GM13977 (cell line): ENCODE data around the gene ALDH1L2.

Experiments used
- DNase-seq: peaks from one replicate; pipeline ENCODE4 v3.0.0; 2012; ENCODE audit warnings: low spot score
- CTCF ChIP-seq: IDR thresholded peaks from 2 replicates; pipeline ENCODE4 v1.5.1; 2012; ENCODE audit warnings: mild to moderate bottlenecking, control low read depth; ENCODE audit not compliant: insufficient read depth; ENCODE audit errors: extremely low read depth, missing control alignments
- in situ Hi-C: fragments of 300-500 bp; cut with MboI; formaldehyde crosslinking; loops from one replicate; pipeline ENCODE4 v1.12.0; 2022; ENCODE audit warnings: low sequenced_read_pairs, low pct_unique_long_range_greater_than_20kb, mixed read lengths, inconsistent platforms; ENCODE audit not compliant: unreplicated experiment

ALDH1L2 gene

GRCh38 chr12:104998423-104999346, 85.6 kb downstream of the ALDH1L2 start:
- no peak for TF ChIP-seq CTCF
- in situ Hi-C loops: no loop called here
- DNase-seq: no peak

GRCh38 chr12:104997541-104997940, 86.7 kb downstream of the ALDH1L2 start:
- TF ChIP-seq CTCF: no peak
- in situ Hi-C loops: no loop called here
- DNase-seq: no peak

- in situ Hi-C loops: no loop called here
- DNase-seq: no peak
- no peak for TF ChIP-seq CTCF
Measured at GRCh38 chr12:104994336-104994735, 89.9 kb downstream of the ALDH1L2 start.

- in situ Hi-C loops: no loop called here
- TF ChIP-seq CTCF: no peak
- no peak for DNase-seq
Measured at GRCh38 chr12:104991565-104992128, 92.6 kb downstream of the ALDH1L2 start.

GRCh38 chr12:104990950-104991349, 93.3 kb downstream of the ALDH1L2 start:
- in situ Hi-C loops: no loop called here
- no peak for TF ChIP-seq CTCF
- DNase-seq: no peak

DNA sequence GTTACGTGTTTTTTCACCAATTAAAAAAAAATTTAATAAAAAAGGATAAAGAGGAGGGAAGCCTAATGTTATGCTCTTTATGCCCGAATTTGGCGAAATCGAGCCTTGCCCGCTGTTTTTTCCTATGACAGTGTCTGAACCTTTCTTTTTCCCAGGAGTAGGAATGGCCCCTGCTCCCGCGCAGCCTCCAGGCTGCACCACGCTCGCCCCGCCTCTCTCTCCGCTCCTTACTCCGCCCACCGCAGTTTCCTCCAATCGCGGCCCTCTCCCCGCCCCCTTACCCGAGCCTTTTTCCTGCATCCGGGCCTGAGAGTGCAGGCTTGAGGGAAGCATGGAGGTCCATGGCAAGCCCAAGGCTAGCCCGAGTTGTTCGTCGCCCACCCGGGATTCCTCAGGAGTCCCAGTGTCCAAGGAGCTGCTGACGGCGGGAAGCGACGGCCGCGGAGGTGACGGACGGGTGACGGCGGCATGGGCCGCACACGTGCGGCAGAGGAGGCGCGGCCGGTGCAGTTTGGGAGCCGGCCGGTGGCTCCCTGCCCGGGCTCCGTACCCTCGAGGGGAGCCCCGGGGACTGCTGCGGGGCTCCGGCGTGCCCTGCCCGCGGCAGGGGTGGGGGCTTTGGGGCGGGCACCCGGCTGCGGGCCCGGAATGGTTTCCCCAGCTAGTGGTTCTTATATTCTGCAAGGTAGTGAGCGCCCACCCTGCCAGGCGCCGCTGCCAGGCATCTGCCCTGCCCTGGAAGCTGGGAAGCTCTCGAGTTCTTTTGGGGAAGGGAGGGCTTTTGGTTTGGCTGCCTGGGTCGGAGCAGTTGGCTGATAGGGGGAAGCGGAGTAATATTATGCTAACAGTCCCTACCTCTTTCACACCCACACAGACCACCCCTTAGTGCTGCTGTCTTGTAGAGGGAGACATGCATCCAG, 98.0 kb downstream of the ALDH1L2 start, which contains the start of gene NOPCHAP1:
Gene NOPCHAP1, plus strand, starts transcription at position 295 of the 920 bp plus-strand sequence. Its CDS starts 37 bp downstream, at position 332.
- in situ Hi-C loops: no loop called here
- no peak for TF ChIP-seq CTCF
- peak; percentile 92 for DNase-seq
